Fibroblast of the aortic adventitia (primary cell): ENCODE data around the gene PM20D1. TPM values are rescaled to one million over a fixed set of nuclear protein-coding genes. Genes with fewer than 3 reads are reported as not detected.
A peak's percentile ranks its signal among the peaks of the same experiment; 100 is the strongest.

ENCODE experiments used
- DNase-seq: peaks from one replicate; pipeline ENCODE4 v3.0.0-alpha.2; 2010; ENCODE audit warnings: low read depth
- H3K4me3 ChIP-seq: 2 replicates; pipeline ENCODE4 v1.5.1; 2011; ENCODE audit warnings: low read depth, mild to moderate bottlenecking, control low read depth, low read length, moderate library complexity
- total RNA-seq: library from RNA; depleted of rRNA; stranded (reverse); fragments of >200 nt; gene quantifications from 2 replicates; pipeline ENCODE4 v1.2.3, GENCODE V29; 2012; ENCODE audit warnings: low replicate concordance
- TF ChIP-seq, protein P1 (sequence below): IDR thresholded peaks from 2 replicates; pipeline ENCODE4 v1.5.1; 2011; ENCODE audit warnings: mild to moderate bottlenecking, low read length, control low read depth, inconsistent platforms; ENCODE audit not compliant: insufficient read depth

PM20D1 gene
- total RNA-seq, 1 donor = not detected

DNA sequence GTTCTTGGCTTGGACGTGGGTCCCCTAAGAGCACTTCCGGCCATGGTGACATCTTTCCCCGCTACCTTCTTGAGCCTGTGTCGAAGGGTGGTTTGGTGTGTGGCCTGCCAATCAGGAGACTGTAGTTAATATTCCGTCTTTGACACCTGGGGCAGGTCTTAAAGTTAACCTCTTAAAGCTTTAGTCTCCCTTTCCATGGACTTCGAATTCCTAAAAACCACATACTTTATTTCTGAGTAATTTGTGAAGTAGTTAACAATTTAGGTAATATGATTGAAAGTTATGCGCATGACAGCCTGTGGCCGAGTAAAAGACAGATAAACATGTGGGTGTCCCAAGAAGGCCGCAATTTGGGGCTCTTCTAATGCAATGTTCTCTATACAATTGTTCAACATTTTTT is 64.5 kb downstream of the PM20D1 start:
- H3K4me3 ChIP-seq = no peak overlapping the region
- TF ChIP-seq, protein P1, sequence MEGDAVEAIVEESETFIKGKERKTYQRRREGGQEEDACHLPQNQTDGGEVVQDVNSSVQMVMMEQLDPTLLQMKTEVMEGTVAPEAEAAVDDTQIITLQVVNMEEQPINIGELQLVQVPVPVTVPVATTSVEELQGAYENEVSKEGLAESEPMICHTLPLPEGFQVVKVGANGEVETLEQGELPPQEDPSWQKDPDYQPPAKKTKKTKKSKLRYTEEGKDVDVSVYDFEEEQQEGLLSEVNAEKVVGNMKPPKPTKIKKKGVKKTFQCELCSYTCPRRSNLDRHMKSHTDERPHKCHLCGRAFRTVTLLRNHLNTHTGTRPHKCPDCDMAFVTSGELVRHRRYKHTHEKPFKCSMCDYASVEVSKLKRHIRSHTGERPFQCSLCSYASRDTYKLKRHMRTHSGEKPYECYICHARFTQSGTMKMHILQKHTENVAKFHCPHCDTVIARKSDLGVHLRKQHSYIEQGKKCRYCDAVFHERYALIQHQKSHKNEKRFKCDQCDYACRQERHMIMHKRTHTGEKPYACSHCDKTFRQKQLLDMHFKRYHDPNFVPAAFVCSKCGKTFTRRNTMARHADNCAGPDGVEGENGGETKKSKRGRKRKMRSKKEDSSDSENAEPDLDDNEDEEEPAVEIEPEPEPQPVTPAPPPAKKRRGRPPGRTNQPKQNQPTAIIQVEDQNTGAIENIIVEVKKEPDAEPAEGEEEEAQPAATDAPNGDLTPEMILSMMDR = no peak

DNA sequence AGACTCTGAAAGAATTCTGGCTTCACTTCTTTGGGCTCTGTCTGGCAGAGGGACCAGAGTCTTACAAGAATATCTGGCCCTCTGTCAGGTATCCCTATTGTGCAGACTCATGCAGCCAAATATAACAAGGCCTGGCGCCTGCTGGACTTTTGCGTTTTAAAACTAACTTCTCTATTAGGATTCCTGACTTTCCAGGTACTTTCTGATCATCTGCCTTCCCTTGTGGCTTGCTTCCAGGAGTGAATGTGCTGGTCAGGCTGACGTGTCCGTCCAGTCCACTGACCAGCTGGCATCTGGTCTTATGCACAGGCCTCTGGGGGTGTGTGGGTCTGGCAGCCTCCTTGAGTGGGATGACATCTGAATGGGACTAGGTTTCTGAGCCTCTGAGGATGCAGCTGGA is 66.0 kb downstream of the PM20D1 start:
- no peak overlapping the region for H3K4me3 ChIP-seq
- TF ChIP-seq, protein P1 = no peak
- DNase-seq = peak; percentile 88

More for the DNA sequence above, 64.5 kb downstream of the PM20D1 start:
- DNase-seq = no peak

DNA sequence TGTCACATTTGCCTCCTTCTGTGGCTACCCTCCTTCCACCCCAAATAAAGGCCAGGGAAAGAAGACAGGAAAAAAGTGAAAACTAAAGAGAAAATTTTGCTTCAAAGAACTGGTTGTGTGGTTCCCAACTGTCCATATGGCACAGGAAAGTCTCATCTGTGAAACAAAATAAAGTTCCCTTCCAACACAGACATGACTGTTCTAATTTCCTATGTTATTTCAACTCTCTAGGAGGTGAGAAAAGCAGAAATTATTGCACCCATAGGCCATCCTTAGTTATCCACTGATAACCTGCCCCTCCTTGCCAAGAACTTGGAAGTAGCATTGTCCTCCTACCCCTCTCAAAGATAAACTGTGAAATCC is 66.5 kb downstream of the PM20D1 start:
- TF ChIP-seq, protein P1 = no peak
- no peak for DNase-seq
- H3K4me3 ChIP-seq = no peak overlapping the region

DNA sequence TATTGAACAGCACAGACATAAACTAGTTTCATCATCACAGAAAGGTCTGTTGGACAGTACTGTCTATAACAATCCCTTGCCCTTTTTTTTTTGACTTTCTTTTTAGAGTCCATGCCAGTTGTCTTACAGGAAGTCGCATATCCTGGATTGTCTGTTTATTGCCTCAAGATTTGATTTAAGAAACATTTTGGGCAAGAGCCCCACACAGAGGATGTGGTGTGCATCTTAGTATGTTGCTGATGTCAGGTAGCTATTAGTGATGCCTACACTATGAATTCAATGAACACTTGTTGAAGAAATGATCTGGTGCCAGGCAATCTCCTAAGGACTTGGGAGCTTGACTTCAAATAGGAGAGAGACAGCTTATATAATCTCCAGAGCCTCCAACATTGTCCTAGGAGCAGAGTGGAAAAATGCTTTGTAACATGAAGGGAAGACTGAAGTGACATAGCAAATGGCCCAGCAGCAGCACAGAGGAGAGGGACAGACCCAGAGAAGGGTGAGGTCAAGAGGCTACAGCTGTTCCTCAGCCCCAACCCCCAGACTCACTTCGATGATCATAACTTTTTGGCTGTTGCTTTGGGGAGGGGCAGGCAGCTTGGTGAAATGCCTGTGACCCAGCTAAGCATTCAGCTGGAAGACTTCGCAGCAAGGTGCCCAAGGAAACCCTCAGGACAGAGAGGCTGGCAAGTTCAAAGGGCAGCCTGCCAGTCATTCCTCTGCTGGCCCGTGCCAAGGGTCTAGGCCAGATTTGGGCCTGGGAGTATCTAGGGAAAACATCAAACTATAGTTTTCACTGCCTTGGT is 67.1 kb downstream of the PM20D1 start:
- no peak overlapping the region for H3K4me3 ChIP-seq
- DNase-seq = no peak
- TF ChIP-seq, protein P1 = no peak

DNA sequence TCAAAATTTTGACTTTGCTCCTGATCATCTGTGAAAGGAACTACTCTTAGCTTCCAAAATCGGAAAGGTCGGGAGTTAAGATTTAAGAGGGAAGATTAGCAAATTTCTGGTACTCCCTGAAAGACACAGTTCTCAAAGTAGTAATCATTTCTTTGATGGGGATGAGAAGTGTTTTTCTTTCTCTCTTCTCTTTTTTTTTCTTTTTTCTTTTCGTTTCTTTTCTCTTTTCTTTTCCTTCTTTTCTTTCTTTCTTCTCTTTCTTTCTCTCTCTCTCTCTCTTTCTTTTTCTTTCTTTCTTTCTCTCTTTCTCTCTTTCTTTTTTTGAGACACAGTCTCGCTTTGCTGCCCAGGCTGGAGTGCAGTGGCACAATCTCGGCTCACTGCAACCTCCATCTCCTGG is 69.6 kb downstream of the PM20D1 start:
- TF ChIP-seq, protein P1 = no peak
- DNase-seq = no peak
- H3K4me3 ChIP-seq = no peak overlapping the region

Other genes starting within 250 kb of the PM20D1 start
- gene ELK4, start 218.1 kb downstream of the PM20D1 start, total RNA-seq = 18.4 and 40.9 TPM in 2 replicates
- 1.7 TPM in 2 replicates for gene SLC45A3, start 169.6 kb downstream of the PM20D1 start, total RNA-seq
- 145 and 253 TPM in 2 replicates for gene NUCKS1, start 100.0 kb downstream of the PM20D1 start, total RNA-seq
- 13.7 and 28.2 TPM in 2 replicates for gene RAB29, start 74.7 kb downstream of the PM20D1 start, total RNA-seq
- 20.9 and 27.1 TPM in 2 replicates for gene SLC41A1, start 36.9 kb downstream of the PM20D1 start, total RNA-seq
- gene SLC26A9, start 93.3 kb upstream of the PM20D1 start, total RNA-seq = not detected in 2 replicates
- 4.3 and 7.4 TPM in 2 replicates for gene RAB7B, start 153.3 kb upstream of the PM20D1 start, total RNA-seq
- gene CTSE, start 173.8 kb upstream of the PM20D1 start, total RNA-seq = not detected in 2 replicates
- not detected in 2 replicates for gene RHEX, start 203.0 kb upstream of the PM20D1 start, total RNA-seq